Renal cortical epithelial cell (primary cell): ENCODE measurements around the gene UBAC1. TPM values are rescaled to one million over a fixed set of nuclear protein-coding genes. Genes with fewer than 3 reads are reported as not detected.
A peak's percentile ranks its signal among the peaks of the same experiment; 100 is the strongest.
"Not testable (repeated sequence)": the region's sequence is repeated elsewhere in the genome, so short reads cannot be mapped to it uniquely, and the experiment has no call there.

ENCODE experiments used
- DNase-seq: peaks from one replicate; pipeline ENCODE4 v3.0.0-alpha.2; 2011; ENCODE audit warnings: low read depth
- total RNA-seq: library from RNA; depleted of rRNA; stranded (reverse); fragments of >200 nt; gene quantifications from 2 replicates; pipeline ENCODE4 v1.2.3, GENCODE V29; 2014

UBAC1 gene
- total RNA-seq, 1 donor from 2014 or later, result 29.1 TPM

- DNase-seq, result no peak
Observed at GRCh38 chr9:135921749-135922310, 39.3 kb downstream of the UBAC1 start.

GRCh38 chr9:135920973-135921585, 40.1 kb downstream of the UBAC1 start:
- DNase-seq, result no peak

- DNase-seq, result no peak
Observed at GRCh38 chr9:135920256-135920930, 40.8 kb downstream of the UBAC1 start.

GRCh38 chr9:135919318-135919890, 41.8 kb downstream of the UBAC1 start:
- no peak for DNase-seq

- not testable (repeated sequence) for DNase-seq
Observed at GRCh38 chr9:135916227-135916626, 44.9 kb downstream of the UBAC1 start.

- DNase-seq, result no peak
Observed at GRCh38 chr9:135914921-135915320, 46.3 kb downstream of the UBAC1 start.

- not testable (repeated sequence) for DNase-seq
Observed at GRCh38 chr9:135911233-135911632, 49.9 kb downstream of the UBAC1 start.

GRCh38 chr9:135910757-135911156, 50.4 kb downstream of the UBAC1 start:
- DNase-seq, result no peak

GRCh38 chr9:135910216-135910615, 51.0 kb downstream of the UBAC1 start:
- DNase-seq, result no peak

GRCh38 chr9:135909371-135909770, 51.8 kb downstream of the UBAC1 start:
- DNase-seq, result no peak

GRCh38 chr9:135908754-135909204, 52.4 kb downstream of the UBAC1 start:
- DNase-seq, result no peak

GRCh38 chr9:135908093-135908753, 53.0 kb downstream of the UBAC1 start:
- no peak for DNase-seq

GRCh38 chr9:135907431-135908092, 53.6 kb downstream of the UBAC1 start, which contains the start of gene CAMSAP1:
Gene CAMSAP1, minus strand, starts transcription at chr9:135907546. Its CDS starts 387 bp downstream, at chr9:135907159.
- DNase-seq, result peak; percentile 61

GRCh38 chr9:135907006-135907430, 54.2 kb downstream of the UBAC1 start:
- DNase-seq, result no peak

GRCh38 chr9:135906291-135907005, 54.7 kb downstream of the UBAC1 start:
- peak; percentile 48 for DNase-seq

GRCh38 chr9:135905380-135906258, 55.6 kb downstream of the UBAC1 start:
- peak; percentile 40 for DNase-seq

- no peak for DNase-seq
Observed at GRCh38 chr9:135903786-135904520, 57.2 kb downstream of the UBAC1 start.

- DNase-seq, result no peak
Observed at GRCh38 chr9:135903358-135903656, 57.9 kb downstream of the UBAC1 start.

GRCh38 chr9:135902655-135903357, 58.4 kb downstream of the UBAC1 start:
- DNase-seq, result no peak
